Pancreas (tissue), 10 donors: ENCODE measurements around the gene FAM222B. TPM values are rescaled to one million over a fixed set of nuclear protein-coding genes. Genes with fewer than 3 reads are reported as not detected.

Experiments used
- ATAC-seq, 4 donors: fragments of 200-7000 bp; cut with Tn5 transposase; one replicate each; pipeline versions ENCODE4 v1.8.0 to v1.9.1; 2020; ENCODE audit warnings: mild to moderate bottlenecking in 4 of 4, moderate library complexity in 4 of 4
- DNase-seq, 6 donors: peaks; one replicate each; pipeline ENCODE4 v3.0.0-alpha.2; 2020
- FAIRE-seq: peaks from 2 replicates; lab custom pipeline; 2012; peaks lifted over from hg19 to GRCh38; lab: Jason Lieb, UNC
- H3K27ac ChIP-seq, 4 donors: fragments of 200-600 bp; sonication (generic); 1 replicate in 3 of 4; 2 replicates in 1 of 4; pipeline versions ENCODE4 v1.5.0 to v1.8.0; 2020
- H3K27me3 ChIP-seq, 4 donors: fragments of 200-600 bp; one replicate each; pipeline ENCODE4 v1.8.0; 2021
- H3K36me3 ChIP-seq, 3 donors: fragments of 200-600 bp; sonication (generic) in 1 of 3; one replicate each; pipeline versions ENCODE4 v1.5.0 to v1.8.0; 2020 to 2021
- H3K4me1 ChIP-seq, 3 donors: fragments of 200-600 bp; one replicate each; pipeline ENCODE4 v1.8.0; 2021
- H3K4me3 ChIP-seq, 4 donors: fragments of 200-600 bp; sonication (generic) in 2 of 4; one replicate each; pipeline versions ENCODE4 v1.5.0 to v1.8.0; 2020 to 2021
- H3K9me3 ChIP-seq, 4 donors: fragments of 200-600 bp; one replicate each; pipeline ENCODE4 v1.8.0; 2021
- CTCF ChIP-seq, 4 donors: fragments of 200-600 bp; sonication (generic) in 3 of 4; IDR thresholded peaks; one replicate each; pipeline versions ENCODE4 v1.5.0 to v1.8.0; 2021; ENCODE audit warnings: antibody characterized with exemption in 4 of 4
- WGBS, 2 donors: extraction: QIAGEN DNeasy Blood & Tissue Kit; methylation state at CpG; one replicate each; pipeline ENCODE4 v1.1.7; 2013; 5-methylcytosine and 5-hydroxymethylcytosine counted together
- intact Hi-C, 3 donors: fragments of 100-400 bp; cut with DNase I; formaldehyde crosslinking; loops; one replicate each; pipeline versions ENCODE4 v1.11.1 to v1.14.2; 2022
- polyA plus RNA-seq, 2 donors: library from polyadenylated mRNA; stranded (reverse); fragments of 200-250 nt; gene quantifications; one replicate each; pipeline ENCODE4 v1.2.3, GENCODE V29; 2013
- total RNA-seq, 6 donors: library from RNA; stranded (reverse); fragmentation: NEBNext Ultra II Directional in 4 of 6; extraction: Animal tissue kit (Norgen Biotek cat#: 25700) in 4 of 6; gene quantifications; one replicate each; pipeline versions ENCODE4 v1.2.1 to v1.2.4, GENCODE V29; 2021 to 2023
- donor health status: healthy with polysubstance abuse.
- donor health status: DM: no; HTN: no; CAD: no; lungs with moderate emphysema.
- donor health status: DM: no; HTN: no; CAD: no.
- donor health status: control.
- donor health status: control.
- donor health status: Bipolar disorder and iron deficiency.
- donor health status: DM: yes; HTN: yes; CAD: no.
- donor health status: DM: no; HTN: no; CAD: no.
- donor health status: DM: no; HTN: no; CAD: no.
- donor health status: DM: yes; HTN: yes; CAD: no.

Gene FAM222B
- total and polyA plus RNA-seq, 8 donors: 5.5 to 15.6 (median 8.1) TPM

GRCh38 chr17:28860363-28860808 is 17.8 kb upstream of the FAM222B start:
- intact Hi-C loops: no loop called here
- 95 to 96% methylated on average over 4 of the region's 4 CpGs for WGBS, 2 donors
- Histone ChIP-seq H3K4me3 (no peak overlapping the region), H3K27ac (no peak overlapping the region), H3K4me1 (peaks cover 0 to 4% (median 3%) of the 10 kb centered on the region in 3 donors), H3K27me3 (no peaks in the 10 kb centered on the region), H3K9me3 (no peaks in the 10 kb centered on the region), H3K36me3 (peaks cover 0 to 20% (median 0%) of the 10 kb centered on the region in 3 donors)
- ATAC-seq: no peak
- DNase-seq: peak in 1 of 6 donors; percentile 19
- FAIRE-seq: no peak
- TF ChIP-seq CTCF (IDR thresholded peaks at IDR 0.05): no peak

DNA sequence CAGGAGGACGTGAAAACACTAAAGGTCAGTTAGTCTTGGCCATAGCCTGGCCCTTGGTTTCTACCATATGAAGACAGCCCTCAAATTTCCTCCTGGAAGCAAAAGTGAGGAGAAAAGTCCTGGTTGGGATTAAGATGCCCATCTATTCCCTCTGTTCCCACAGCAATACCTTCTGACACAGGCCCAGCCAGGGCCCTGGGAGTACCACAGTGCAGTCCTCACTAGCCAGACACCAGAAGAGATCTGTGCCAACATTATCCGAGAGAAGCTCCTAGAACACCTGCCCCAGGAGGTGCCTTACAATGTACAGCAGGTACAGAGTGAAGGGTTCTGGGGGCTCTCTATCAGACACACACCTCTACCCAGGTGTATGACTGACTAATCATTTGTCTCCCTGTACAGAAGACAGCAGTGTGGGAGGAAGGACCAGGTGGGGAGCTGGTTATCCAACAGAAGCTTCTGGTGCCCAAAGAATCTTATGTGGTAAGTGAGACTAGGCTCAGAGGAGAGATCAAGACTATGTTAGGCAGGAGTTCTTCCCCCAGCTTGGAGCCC is 16.3 kb upstream of the FAM222B start:
- ATAC-seq: no peak
- no peaks in the 10 kb centered on the region for H3K9me3 ChIP-seq
- DNase-seq: peak in 1 of 6 donors; percentile 13
- no peak overlapping the region for H3K27ac ChIP-seq
- WGBS, 2 donors: 43 to 62% methylated on average over 2 of the region's 2 CpGs
- no peaks in the 10 kb centered on the region for H3K27me3 ChIP-seq
- H3K4me1 ChIP-seq: peaks cover 0 to 5% (median 4%) of the 10 kb centered on the region in 3 donors
- no peak for TF ChIP-seq CTCF (IDR thresholded peaks at IDR 0.05)
- H3K4me3 ChIP-seq: no peak overlapping the region
- no peak for FAIRE-seq
- intact Hi-C loops: no loop called here
- peaks cover 0 to 20% (median 0%) of the 10 kb centered on the region in 3 donors for H3K36me3 ChIP-seq

- Histone ChIP-seq H3K36me3 (peaks cover 0 to 20% (median 0%) of the 10 kb centered on the region in 3 donors), H3K4me3 (no peak overlapping the region), H3K4me1 (peaks cover 0 to 5% (median 4%) of the 10 kb centered on the region in 3 donors), H3K27ac (no peak overlapping the region), H3K9me3 (no peaks in the 10 kb centered on the region), H3K27me3 (no peaks in the 10 kb centered on the region)
- intact Hi-C loops: no loop called here
- 95 to 97% methylated on average over 3 of the region's 3 CpGs for WGBS, 2 donors
- ATAC-seq: no peak
- FAIRE-seq: no peak
- no peak for TF ChIP-seq CTCF (IDR thresholded peaks at IDR 0.05)
- DNase-seq: peak in 1 of 6 donors; percentile 9
Observed at GRCh38 chr17:28857905-28858800, 15.6 kb upstream of the FAM222B start.

DNA sequence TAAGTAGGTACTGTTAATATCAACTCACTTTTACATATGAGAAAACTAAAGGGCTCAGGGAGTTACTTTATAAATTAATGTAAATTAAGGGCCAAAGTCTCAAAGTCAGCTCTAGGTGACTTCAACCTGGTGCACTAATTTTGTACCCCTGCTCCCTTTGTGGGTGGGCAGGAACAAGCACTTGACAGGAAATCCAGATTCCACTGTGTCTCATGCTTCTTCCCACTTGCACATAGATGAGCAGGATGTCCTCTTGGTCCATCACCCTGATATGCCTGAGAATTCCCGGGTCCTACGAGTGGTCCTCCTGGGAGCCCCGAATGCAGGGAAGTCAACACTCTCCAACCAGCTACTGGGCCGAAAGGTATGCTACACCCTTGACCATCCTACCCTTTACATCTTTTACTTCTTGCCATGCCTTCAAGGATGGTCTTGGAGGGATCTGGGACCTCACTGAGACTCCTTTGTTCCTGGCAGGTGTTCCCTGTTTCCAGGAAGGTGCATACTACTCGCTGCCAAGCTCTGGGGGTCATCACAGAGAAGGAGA is 13.5 kb upstream of the FAM222B start:
- WGBS, 2 donors: 79 to 90% methylated on average over 5 of the region's 5 CpGs
- ATAC-seq (no peak), FAIRE-seq (no peak), DNase-seq (peak in 1 of 6 donors; percentile 2)
- H3K27ac ChIP-seq: no peak overlapping the region
- no peaks in the 10 kb centered on the region for H3K27me3 ChIP-seq
- TF ChIP-seq CTCF (IDR thresholded peaks at IDR 0.05): no peak
- H3K36me3 ChIP-seq: peaks cover 0 to 20% (median 0%) of the 10 kb centered on the region in 3 donors
- H3K4me3 ChIP-seq: no peak overlapping the region
- H3K4me1 ChIP-seq: peaks cover 0 to 5% (median 4%) of the 10 kb centered on the region in 3 donors
- no peaks in the 10 kb centered on the region for H3K9me3 ChIP-seq
- intact Hi-C loops: no loop called here
